Activated CD4-positive, alpha-beta T cell treated with anti-CD3 and anti-CD28 coated beads for 4 hours (primary cell): ENCODE results near the gene NOTCH2.

Experiments
- DNase-seq, 2 donors: peaks; one replicate each; pipeline ENCODE4 v3.0.0-alpha.2; 2020

The NOTCH2 gene

GRCh38 chr1:119971710-119972570 lies 97.5 kb downstream of the NOTCH2 start:
- no peak for DNase-seq

DNA sequence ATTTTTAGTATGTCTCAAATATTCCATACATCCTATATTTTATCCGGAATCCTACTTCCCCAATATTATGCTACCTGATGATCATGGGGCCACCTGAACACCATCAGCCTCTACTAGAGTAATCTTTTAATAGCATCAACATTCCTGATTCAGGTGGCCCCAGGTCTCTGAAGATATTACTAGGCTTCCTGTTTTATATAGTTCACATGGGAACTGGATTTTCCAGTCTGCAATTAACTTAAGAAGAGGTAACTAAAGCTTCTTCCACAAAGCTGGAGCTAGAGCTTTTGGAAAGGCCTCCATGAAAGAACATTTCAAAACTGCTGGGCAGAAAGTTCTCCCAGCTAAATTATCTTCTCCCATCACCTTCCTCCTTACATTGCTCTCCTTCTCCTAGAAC lies 100.9 kb downstream of the NOTCH2 start:
- DNase-seq = no peak

- peak; percentile 73 to 79 for DNase-seq
Observed at GRCh38 chr1:119968068-119968492, 101.4 kb downstream of the NOTCH2 start.

- no peak for DNase-seq
Observed at GRCh38 chr1:119966681-119967080, 102.8 kb downstream of the NOTCH2 start.

DNA sequence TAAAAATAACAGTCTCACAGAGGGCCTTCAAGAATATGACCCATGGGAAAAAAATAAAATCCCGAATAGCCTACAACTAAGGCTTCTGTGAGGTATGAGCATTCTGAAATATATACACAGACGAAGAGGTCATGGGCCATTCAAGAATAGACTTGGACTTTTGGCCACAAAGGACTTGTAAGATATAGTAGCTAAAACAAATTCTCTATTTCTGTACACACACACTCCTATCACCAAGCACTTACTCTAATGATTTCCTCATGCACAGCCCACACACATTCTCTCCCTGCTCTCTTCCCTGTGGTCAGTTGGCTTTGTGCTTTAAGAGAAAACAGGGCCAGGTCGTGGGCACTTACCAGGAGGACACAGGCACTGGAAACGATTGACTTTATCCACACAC lies 103.4 kb downstream of the NOTCH2 start:
- no peak for DNase-seq

DNA sequence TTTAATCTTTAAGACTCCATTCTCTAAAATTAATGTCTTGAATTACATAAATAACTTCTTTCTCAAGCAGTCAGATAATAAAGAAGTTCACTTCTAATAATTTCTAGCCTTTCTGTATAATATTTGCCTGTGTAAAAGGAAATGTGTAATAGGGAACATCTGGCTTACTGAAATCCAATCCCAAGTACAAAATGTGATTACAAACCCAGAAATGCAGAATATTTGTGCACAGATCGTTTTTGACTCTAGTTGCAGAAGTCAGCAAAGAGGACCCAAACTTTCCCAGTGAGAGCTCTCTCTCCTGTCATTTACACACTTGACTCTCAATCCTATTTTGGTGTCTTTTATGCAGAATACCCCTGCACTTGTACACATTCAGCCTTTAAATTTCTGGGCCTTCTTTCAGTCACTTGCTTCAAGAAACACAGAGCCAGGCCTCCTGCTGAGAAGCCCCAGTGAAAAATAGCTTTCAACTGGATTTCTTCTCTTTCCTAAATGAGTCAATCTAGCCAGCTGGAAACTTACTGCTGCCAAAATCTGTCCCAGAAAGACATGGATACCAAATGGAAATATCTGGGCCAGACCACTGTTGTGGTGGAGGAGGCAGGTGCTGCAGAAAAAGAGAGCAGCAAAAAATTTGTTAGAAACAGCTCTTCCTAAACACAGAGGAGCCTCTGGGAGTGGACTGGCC lies 104.6 kb downstream of the NOTCH2 start:
- DNase-seq = no peak

DNA sequence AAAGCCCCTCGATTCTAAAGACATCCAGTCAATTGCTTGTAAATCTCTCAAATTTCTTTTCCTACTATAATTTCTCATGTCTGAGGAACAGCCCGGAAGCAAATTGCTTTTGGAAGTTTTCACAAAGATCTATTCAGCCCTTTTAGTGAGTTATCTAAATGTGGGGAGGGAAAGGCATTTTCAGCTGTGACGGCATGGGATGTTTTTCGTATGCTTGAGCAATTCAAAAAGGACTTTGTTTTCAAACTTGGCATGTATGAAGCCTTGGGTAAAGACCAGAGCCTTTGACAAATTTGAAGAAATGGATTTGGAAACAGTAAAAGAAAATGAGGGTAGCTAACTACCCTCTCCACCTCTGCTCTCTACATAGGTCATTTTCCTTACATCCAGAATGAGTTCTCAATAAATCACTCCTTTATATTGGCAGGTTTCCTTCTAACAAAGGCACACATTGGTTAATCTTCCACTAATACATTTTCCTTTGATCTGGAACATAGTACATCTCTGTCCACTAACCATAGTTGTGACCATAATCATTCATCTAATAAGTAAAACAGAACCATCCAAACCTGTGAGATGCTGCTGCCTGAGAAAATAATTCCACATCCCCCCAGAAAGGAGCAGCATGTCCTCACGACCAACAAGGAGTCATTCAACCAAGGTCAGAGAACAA lies 107.0 kb downstream of the NOTCH2 start:
- no peak for DNase-seq

DNA sequence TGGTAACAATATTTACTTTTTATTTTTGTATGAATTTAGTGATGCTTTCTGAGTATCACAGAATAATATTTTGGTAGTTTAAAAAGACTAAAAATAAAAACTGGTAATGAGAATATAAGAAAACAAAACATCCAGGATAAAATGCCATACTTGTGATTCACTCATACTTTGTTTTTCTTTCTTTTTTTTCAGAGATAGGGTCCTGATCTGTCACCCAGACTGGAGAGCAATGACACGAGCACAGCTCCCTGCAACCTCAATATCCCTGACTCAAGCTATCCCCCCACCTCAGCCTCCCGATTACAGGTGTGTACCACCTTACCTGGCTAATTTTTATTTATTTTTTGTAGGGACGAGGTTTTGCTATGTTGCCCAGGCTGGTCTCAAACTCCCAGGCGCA lies 109.0 kb downstream of the NOTCH2 start:
- no peak for DNase-seq

DNA sequence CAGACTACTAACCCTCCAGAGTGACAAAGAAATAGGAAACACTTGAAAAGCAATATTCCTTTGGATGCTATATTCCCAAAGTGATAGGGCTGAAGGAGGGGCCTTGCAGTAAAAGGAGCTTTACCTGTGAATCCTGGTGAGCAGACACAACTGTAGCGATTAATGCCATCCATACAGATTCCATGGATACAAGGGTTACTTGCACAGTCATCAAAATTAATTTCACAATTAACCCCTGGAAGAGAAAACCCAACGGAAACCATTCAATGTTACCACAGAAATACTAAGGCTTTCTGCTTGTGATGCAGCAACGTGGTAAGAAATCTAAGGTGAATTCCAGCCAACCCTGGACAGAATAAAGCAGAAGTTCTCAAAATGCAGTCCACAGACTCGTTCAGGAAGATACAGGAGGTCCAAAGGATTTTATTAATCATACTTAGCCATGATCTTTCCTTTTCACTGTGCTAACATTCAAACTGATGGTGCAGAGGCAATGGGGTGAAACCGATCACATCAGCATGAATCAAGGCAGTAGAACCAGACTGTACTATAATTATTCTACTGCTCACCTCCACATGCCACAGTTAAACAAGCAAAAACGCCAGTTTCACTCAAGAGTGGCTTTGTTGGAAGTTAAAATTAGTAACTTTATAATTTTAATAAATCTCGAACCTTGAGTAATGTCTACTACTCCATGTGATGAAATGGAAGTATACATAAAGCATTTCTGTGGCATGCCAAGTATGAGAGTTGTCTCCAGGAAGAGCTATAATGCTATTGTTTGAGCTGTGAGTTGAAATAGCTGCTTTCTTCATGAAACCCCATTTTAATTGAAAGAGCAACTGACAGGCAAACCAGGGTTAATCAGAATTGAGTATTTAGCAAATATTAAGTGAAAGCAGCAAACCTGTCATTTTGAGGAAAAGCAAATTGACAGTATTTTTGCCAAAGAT lies 109.9 kb downstream of the NOTCH2 start:
- DNase-seq = no peak

- DNase-seq = no peak
Observed at GRCh38 chr1:119958223-119958622, 111.2 kb downstream of the NOTCH2 start.

GRCh38 chr1:119956306-119956705 lies 113.2 kb downstream of the NOTCH2 start:
- DNase-seq = no peak

GRCh38 chr1:119954476-119955422 lies 114.7 kb downstream of the NOTCH2 start:
- DNase-seq = no peak

- DNase-seq = no peak
Observed at GRCh38 chr1:119953266-119953998, 116.0 kb downstream of the NOTCH2 start.

GRCh38 chr1:119952496-119952895 lies 117.0 kb downstream of the NOTCH2 start:
- no peak for DNase-seq

- DNase-seq = peak; percentile 65 to 67
Observed at GRCh38 chr1:119948342-119949214, 120.9 kb downstream of the NOTCH2 start.

GRCh38 chr1:119947468-119947867 lies 122.0 kb downstream of the NOTCH2 start:
- no peak for DNase-seq

DNA sequence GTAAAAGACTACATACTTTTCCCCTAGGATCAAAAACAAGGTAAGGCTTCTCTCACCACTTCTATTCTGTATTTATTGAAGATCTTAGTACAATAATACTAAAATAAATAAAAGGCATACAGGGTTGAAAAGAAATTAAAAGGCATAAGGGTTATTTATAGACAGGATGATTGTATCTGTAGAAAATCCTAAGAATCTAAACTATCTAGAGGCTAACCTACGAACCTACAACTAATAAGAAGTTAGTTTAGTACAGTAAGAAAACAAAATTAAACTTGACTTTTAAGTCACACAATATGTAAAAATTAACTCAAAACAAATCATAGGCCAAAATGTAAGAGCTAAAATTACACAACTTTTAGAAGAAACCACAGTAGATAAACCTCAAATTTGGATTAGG lies 122.7 kb downstream of the NOTCH2 start:
- no peak for DNase-seq

DNA sequence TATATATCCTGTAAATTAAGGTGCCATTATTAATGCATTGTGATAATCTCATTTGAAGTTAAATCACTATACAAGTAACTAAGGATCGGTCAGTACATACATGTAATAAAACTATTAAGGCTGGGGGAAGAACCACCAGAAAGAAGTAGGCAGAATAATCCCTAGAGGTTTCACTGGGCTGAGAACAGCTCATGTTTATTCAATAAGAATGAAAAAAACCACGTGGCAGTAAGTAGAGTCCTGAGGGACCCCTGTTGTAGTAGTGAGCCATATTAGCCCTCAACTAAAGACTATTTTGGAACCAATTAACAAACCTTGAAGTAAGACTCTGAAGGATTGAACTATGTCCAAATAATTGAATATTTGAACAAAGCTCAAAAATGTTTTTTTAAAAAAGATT lies 126.2 kb downstream of the NOTCH2 start:
- no peak for DNase-seq

GRCh38 chr1:119941392-119941791 lies 128.1 kb downstream of the NOTCH2 start:
- DNase-seq = no peak

DNA sequence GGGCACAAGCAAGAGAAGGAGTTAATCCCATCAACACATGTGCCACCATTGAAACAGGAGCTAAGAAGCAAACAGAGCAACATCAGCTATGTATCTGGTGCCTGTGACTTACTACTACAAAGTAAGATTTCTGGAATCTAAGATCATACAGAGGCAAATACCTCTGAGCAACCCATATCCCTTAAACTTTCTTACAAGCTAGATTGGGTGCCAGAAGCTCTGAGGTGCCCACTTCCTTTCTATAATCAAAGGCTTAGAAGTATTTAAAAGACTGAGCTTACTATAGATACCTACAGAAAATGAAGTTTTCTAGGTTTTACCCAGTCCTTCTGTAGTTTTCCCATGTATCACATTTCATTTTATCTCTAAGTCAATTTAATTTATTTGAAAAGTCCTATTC lies 128.8 kb downstream of the NOTCH2 start:
- no peak for DNase-seq
